Testis (tissue), 2 donors: ENCODE data around the gene INTS7.

Source experiments
- CTCF ChIP-seq, 3 experiments: fragments of 450-650 bp in 2 of 3; fragments of 200-600 bp in 1 of 3; sonication (generic) in 1 of 3; IDR thresholded peaks; one replicate each; pipeline ENCODE4 v1.5.1; 2016 to 2019; ENCODE audit warnings: antibody characterized with exemption in 3 of 3, mild to moderate bottlenecking in 2 of 3, moderate library complexity in 1 of 3
- POLR2A ChIP-seq: fragments of 450-650 bp; IDR thresholded peaks from one replicate; pipeline ENCODE4 v1.6.1; 2017; ENCODE audit warnings: antibody characterized with exemption, mild to moderate bottlenecking, moderate library complexity

- TF ChIP-seq CTCF (IDR thresholded peaks at IDR 0.05) (no peak), POLR2A (no peak)
Measured at GRCh38 chr1:211895126-211895759, 140.1 kb downstream of the INTS7 start.
